HG03108 (cell line): ENCODE data around the gene CTDSPL.

ENCODE experiments used
- ATAC-seq: cut with Tn5 transposase; IDR thresholded peaks from one replicate; pipeline ENCODE4 v1.9.1; 2021; ENCODE audit warnings: moderate library complexity; ENCODE audit not compliant: unreplicated experiment

CTDSPL gene

DNA sequence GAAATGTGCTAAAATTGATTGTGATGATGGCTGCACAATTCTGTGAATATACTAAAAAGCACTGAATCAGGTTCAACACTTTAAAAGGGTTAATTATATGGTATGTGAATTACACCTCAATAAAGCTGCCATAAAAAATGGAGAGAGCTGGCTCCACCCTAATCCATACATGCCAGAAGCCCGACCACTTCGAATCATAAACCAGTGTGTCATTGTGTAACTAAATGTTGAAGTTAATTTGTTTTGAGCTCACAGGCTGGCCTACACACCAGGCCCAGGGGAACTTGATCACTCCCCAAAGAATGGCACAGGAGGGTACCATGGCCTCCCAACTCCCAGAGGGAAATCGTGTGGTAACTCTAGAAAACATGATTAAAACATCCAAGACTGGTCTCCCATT lies 153.8 kb downstream of the CTDSPL start:
- no peak for ATAC-seq

DNA sequence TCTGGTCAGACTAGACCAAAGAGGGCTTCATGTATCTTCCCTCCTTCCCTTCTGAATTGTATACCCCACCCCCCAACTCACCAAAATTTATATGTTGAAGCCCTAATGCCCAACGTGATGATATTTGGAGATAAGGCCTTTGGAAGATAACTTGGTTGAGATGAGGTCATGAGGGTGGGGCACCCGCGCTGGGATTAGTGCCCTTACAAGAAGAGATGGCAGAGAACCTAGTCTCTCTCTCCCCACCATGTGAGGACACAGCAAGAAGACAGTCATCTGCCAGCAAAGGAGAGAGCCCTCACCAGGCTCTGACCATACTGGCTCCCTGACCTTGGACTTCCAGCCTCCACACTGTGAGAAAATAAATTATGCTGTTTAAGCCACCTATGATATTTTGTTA lies 154.3 kb downstream of the CTDSPL start:
- no peak for ATAC-seq

DNA sequence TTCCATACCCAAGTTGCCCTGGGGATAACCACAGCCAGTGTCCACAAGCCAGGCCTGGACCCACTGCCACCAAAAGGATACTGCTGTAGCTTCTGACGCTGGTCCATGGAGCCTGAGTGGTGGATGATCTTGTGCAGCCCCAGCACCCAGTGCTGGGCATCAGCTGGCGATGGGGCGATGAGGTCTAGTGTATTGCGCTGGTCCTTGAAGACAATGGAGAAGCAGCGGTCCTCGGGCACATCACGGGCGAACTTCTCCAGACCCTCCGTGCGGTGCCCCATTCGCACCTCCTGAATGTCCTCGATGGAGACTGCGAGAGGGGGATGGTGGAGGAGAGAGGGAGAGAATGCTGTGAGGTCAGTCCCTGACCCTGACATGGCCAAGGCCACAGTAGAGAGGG lies 154.7 kb downstream of the CTDSPL start:
- ATAC-seq: no peak

DNA sequence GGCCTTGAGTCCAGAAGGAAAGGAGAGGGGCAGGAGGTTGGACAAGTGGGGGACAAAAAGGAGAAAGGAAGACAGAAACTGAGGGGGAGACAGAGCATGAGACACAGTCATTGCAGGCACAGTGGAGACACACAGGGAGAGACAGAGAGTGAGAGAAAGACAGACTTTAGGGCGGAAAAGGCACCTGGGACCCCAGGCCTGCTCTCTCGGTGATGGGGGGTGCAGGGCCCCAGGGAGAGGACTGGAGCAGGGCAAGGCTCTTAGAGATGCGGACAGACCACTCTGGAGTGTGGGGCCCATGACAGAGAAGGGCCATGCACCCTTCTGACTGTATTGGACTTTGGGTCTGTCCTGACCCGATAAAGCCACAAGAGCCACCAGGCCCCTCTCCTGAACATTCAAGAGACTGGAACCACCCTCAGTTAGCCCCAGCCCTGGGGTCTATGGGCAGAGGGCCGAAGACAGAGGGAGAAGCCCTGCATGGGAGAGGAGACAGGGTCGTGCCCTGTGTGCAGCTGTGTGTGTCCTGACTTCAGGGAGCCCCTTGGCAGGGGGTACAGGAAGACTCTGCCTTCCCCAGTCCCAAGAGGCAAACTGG lies 155.3 kb downstream of the CTDSPL start:
- no peak for ATAC-seq

DNA sequence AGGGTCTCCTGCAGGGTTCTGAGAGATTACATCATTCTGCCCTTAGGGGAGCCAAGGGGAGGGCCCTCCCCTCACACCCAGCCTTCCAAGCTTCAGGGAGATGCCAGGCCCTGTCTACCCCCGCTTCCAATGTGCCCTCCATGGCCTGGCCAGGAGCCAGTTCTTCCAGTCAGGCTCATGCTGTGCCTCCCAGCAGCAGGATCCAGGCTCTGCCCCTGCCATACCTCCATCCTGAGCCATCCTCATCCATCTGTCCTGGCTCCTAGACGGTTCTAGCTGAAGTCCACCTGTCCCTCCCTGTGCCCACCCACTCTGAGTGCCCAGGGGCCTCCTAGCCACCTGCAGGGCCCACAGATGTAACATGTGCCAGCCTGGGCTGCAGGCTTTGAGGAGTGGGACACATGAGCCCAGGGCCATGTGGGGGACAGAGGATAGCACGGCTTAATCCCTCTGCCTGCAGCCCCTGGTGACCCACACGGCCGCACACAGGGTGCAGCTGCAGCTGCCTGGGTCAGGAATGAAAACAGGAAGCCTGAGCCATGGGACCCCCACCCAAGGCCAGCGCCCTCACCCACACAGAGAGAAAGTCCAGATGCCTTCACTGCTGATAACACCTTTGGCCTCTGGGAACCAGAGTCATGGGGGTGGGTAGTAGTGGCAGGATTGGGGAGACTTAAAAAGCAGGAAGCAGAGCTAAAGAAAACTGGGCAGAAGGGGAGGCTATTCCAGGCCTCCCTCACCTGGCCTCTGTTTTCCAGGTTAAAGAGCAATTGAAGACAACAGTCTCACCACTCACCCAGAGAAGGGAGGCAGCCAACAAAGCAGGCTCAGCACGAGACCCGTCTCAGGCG lies 156.0 kb downstream of the CTDSPL start:
- no peak for ATAC-seq

DNA sequence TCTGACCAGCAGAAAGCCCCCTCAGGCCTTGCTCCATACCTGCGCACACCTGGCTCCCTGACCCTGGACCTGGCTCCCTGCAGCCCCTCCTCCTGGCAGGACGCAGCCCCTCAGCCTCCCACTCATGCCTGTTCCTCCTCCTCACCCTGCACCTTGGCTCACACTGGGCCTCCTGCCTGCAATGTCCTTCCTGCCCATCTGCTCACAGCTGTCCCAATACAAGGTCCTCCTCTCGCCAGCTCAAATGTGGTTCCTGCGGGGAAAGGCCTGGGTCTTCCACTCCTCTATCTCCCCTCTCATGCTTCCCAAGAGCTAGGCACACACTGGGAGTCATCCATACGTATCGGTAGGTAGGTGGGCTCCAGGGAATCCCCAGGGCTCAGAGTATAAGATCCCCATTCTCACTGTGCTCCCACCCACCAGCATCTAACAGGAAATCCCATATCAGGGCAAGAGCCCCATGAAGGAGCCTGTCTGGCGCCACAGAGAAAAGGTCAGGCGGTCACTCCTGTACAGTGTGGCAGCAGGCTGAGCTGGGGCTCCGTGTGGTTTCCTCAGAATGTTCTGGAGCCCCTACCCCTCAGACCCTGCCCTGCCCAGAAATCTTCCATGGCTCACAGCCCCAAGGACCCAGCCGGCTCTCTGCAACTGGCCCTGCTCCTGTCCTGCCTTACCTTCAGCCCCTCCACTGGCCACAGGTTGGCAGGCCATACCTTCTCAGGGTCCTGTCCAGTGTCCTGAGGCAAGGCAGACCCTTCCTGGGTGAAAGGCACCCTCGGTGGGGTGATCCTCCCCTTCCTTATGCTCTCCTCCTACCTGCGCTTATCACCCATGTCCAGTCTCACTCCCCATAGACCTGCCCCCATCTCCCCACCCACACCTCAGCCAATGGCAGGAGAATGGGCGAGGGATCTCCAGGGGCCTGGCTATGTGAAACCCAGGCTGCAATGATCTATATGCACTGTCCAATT lies 156.9 kb downstream of the CTDSPL start:
- no peak for ATAC-seq

DNA sequence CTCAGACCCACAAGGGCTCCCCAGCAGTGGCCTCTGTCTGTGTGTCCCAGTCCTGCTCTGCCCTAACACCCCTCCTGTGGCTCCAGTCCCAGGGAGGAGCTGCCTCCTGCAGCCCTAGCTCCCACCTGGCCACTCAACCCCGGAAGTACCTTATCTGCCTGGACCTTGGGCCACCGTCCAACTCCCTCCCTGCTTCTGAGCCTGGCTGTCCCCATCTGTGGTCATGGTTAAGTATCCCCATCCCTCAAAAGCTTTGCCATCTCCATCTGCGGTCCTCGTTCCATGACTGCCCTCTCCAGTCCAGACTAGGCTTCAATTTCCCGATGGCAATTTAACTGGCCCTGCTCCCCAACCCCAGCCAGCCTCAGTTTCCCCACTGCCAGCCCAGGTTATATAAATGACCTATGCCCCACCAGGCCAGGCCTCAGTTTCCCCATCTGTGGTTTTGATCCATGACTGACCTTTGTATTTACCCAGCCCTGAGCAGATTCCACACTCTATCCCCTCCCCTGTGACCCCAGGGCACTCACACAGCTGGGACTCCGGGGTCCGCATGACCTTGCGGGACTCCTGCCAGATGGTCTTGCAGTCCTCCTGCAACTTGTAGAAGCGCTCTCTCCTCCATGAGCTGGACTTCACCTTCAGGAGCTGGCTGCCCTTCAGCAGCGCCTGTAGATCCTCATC lies 158.1 kb downstream of the CTDSPL start:
- ATAC-seq: no peak

DNA sequence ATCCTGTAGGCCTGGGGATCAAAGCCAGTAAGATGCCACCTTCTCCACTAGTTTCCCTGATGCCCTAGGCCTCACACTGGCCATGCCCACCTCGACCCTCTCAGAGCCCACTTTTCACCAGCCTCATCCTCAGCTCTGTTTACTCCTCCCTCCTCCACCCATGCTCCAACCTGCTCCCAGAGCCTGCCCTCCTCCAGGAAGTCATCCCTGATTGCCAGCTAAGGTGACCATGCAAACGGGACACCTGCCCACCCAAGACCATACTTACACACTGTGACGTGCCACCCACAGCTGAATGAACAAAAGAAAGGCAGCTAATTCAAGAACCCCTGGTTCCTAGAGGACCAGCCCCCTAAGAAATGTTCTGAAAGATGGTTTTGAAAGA lies 158.7 kb downstream of the CTDSPL start:
- ATAC-seq: no peak

DNA sequence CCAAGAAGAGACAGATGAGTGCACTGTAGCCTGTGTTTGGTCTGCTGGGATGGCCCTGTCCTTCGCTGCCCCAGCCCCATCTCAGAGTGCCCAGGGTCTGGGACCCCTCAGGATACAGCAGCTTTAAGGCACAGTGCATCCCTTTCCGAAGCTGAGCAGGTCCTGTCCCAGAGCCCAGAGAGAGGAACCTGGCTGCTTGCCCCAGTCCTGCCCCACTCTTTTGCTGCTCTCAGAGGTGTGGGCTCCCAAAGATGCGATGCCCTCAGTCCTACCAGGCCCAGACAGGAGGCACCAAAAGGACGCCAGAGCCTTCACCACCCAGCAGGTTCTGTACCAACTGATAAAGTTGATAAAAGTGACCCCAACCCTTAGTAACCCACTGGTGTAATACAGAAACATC lies 159.5 kb downstream of the CTDSPL start:
- ATAC-seq: no peak

DNA sequence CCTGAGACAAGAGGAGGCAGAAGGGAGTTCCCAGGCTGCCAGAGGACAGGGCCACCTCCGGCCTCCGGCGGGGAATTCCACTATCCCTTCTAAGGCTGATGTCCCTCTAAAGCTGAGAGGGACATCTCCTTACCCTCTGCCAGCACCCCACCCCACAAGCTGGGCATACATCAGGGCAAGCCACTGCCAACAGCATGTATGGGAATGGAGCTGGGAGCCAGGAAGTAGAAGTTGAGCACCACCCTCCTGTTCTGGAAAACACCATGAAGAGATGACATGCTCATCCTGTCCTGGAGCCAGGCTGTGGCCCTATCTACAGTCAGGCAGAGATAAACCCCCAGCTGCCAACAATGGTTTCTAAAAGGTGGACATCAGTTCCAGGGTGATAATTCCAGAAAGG lies 160.6 kb downstream of the CTDSPL start:
- no peak for ATAC-seq

DNA sequence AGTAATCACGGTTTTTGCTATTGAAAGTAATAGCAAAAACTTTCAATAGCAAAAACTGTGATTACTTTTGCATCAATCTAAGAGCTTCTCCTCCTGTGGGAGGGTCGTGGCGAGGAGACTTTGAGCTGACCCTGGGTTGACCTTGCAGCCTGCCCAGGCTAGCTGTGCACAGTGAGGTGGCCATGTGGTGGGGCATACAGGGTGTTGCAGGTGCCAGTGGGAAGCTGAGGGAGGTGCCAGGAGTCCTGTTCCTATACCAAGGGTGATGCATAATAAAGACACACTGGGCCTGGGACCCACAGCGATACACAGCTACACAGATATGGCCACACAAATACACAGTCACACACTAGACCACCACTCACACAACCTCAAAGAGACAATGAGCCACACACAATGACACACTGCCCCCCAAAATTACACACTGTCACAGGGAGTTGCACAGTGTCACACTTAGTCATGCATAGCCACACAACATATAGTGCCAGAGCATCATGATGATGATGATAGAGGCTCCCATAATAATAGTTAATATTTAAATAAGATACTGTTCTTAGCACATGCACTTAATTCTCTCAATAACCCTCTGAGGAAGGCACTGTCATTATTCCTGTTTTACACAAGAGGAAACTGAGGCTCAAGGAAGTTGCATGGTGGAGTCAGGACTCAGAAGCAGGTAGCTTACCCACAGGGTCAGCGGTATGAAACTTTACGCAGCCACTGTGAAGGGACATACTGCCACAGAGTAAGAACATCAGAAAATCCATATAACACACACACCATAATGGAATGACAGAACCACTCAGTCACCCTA lies 161.4 kb downstream of the CTDSPL start:
- ATAC-seq: no peak

DNA sequence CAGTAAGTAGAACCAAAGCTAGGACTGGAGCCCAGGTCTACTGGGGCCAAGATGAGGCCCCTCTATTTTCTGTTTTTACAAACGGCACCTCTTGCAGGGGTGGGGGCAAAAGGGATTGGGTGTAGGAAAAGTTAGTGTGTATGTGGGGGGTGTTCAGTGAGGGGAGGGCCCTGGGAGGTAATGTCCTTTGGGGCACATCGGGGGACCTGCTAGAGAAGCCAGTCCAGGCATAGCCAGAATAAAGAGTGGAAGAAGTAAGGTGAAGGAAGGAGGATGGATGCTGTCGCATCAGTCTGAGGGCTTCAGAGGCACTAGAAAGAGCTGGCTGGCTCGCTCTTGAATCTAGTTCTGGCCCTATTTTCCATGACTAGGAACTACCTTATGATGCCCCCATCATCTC lies 165.2 kb downstream of the CTDSPL start:
- no peak for ATAC-seq

DNA sequence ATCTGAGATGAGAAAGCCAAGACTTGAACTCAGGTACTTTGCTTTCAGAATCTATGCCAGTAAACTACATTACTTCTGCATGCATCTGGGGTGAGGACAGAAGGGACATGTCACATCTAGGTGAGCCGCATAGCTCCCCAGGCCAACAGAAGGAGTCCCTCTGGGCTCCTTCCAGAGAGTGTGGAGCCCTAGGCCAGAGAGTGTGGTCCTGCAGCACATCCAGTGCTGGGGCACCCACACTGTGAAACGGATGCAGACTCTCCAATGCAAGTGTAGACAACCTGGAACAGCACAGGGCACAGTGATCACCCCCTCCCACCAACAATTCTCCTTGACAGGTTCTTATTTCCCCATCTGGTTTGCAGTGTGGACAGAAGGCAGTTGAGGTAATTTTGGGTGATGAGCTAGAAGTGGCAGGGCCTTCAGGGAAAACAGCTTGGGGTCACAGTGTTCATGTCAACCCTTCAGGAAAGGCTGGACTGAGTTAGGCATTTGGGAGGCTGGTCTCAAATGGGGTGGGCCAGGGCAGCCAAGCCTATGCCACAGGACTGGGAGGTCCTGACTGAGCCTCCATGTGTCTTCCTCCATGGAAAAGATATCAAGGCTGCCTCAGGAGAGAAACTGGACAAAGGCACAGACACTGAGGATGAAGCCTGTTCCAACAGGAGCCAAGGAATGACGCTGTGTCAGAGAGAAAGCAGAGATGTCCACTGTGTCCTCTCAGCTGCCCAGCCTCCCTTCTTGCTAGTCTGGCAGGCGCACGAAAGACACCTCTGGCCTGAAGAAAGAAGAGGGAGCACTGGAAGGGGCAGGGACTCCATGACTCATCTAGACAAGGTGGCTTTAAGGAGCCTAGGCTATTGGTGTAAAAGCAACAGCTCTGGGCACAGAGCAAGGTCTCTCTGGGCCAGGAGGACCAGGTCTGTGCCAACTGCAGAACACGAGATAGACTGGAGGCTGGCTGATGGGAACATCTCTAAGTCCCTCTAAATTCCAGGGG lies 166.1 kb downstream of the CTDSPL start:
- no peak for ATAC-seq

DNA sequence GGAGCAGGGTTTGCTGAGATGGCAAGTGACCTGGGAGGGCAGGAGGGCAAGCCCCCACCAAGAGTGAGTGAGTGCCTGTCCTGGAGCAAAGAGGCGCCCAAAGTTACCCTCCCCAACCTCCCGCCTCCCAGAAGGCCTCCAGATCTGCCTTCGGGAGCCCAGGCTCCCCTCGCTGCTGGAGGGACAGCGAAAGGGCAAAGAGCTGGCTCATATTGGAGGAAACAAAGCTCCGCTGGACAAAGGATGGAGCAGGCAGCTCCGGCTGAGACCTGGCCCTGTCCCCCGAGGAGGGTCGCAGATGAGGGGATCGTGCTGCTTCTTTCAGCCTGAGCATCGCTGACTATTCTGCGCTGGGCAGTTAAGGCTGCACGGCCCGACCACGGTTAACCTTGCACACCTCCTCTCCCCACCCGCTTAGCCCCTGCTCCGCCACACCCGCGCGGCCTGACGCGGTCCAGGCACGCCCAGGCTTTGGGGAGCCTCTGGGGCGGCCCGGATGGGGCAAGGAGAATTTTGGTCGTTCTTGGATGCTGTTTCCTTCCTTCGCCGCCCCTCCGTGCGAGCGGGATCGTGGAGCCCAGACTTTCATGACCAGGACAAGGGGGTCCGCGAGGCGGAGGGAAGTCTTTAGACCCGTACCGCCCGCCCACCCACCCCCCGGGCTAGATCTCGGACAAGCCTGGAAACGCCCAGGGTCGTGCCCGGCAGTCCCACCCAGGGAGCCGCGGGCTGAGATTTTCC lies 167.1 kb downstream of the CTDSPL start:
- ATAC-seq: no peak

DNA sequence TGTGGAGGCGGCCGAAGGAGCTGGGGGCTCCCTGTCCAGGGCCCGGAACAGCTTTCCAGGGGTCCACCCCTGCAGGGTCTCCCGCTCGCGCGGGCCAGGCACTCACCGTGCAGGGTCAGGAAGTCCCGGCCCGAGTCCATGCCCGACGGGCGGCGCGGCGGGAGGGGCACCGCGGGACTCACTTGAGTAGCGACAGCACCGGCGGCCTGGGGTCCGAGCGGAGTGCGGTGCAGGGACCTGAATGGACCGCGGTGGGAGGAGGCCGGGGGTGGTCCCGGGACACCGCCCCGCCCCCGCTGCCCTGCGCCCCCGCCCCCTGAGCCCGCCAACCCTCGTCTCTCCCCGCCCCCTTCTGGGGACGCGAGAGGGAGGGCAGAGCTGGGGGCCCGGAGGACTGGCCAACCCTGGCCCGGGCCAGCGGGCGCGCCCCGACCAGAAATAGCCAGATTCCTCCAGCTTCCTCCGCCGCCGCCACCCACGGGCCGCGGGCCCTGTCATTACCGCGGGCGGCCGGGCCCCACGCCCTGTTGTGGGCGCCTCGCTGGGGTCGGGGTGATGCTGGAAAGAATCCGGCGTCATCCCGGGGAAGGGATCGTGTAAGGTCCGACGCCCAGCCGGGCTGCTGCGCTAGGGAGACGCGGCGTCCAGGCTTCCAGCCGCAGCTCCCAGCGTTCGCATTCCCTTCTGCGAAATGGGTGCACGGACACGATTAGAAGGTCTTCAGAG lies 167.9 kb downstream of the CTDSPL start, which contains the start of gene PLCD1:
TSS of gene PLCD1 (minus strand) at position 243 of the 726 bp plus-strand sequence. CDS start at position 140, 103 bp downstream.
- no peak for ATAC-seq

DNA sequence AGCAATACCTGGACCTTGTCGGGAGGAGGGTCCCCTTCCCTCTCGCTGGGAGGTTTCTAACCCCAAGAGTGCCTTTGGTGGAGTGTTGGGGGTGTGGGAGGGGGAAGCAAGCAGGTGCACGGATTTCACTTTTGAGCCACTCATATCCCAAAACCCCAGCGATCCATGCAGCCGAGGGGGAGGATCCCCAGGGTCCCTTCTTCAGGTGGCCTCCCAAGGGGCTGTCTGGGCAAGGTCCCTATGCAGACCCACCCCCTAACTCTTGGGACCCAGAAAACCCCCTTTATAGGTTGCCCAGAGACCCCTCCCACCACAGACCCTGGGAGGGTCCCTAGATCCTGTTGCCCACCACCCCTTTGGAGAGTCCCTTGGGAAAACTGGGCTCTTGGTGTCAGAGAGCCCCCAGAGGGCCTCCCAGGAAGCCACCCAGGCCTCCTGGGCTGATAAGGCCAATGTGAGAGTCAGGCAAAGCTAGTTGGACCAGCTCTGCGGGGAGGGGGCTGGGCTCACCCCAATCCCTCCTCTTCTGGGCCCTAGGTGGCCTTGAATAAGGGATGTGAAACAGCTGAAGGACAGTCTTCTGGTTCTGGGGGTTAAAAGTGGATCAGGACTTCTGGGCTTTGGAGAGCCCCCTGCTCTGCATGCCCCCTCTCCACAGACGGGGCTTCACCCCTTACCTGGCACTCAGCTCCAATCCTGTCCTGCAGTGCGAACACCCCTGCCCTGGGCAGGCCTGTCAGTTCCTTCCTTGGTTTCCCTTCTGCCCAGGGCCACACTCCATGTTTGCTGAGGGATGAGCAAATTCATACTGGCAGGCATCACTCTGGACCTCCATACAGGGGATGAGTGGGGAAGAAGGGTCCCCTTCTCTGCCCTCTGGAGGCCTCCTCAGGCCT lies 168.7 kb downstream of the CTDSPL start:
- no peak for ATAC-seq
